Neural progenitor cell (in vitro differentiated cells): ENCODE results near the gene FAM174C.

ENCODE experiments used
- CTCF ChIP-seq: fragments of 200-600 bp; sonication (generic); IDR thresholded peaks from 2 replicates; pipeline ENCODE4 v1.5.1; 2017; ENCODE audit warnings: antibody characterized with exemption, mild to moderate bottlenecking
- EZH2 ChIP-seq: fragments of 200-600 bp; sonication (generic); IDR thresholded peaks from 2 replicates; pipeline ENCODE4 v1.6.1; 2017; ENCODE audit warnings: antibody characterized with exemption, mild to moderate bottlenecking, moderate library complexity
- EZH2phosphoT487 ChIP-seq: fragments of 200-600 bp; sonication (generic); IDR thresholded peaks from 2 replicates; pipeline ENCODE4 v1.6.1; 2017; ENCODE audit warnings: antibody characterized with exemption

GRCh38 chr19:1285737-1286360 is 10.5 kb downstream of the FAM174C start, which contains the start of gene EFNA2:
- peak; percentile 25 for TF ChIP-seq CTCF
- no peak for TF ChIP-seq EZH2
- TF ChIP-seq EZH2phosphoT487: no peak
